K562 (cell line): ENCODE data around the gene ILKAP. TPM values are rescaled to one million over a fixed set of nuclear protein-coding genes. Genes with fewer than 3 reads are reported as not detected.

Source experiments
- CHD4 ChIP-seq: fragments of 200-600 bp; sonication (generic); IDR thresholded peaks from 3 replicates; pipeline ENCODE4 v1.6.1; 2012; ENCODE audit warnings: low read depth, mild to moderate bottlenecking, mixed read lengths, low read length, inconsistent platforms; ENCODE audit not compliant: insufficient read depth, insufficient replicate concordance, poor library complexity, severe bottlenecking
- HDAC6 ChIP-seq: IDR thresholded peaks from 2 replicates; pipeline ENCODE4 v1.6.1; 2012; ENCODE audit warnings: low read depth, mild to moderate bottlenecking, control low read depth, inconsistent platforms, low read length, moderate library complexity
- HEY1 ChIP-seq: fragments of 250-450 bp; sonication (Bioruptor Pico); IDR thresholded peaks from 2 replicates; pipeline ENCODE4 v1.5.0; 2020; ENCODE audit warnings: mild to moderate bottlenecking, moderate library complexity, borderline replicate concordance
- HNRNPK ChIP-seq: fragments of 200-400 bp; formaldehyde crosslinking; IDR thresholded peaks from one replicate; pipeline ENCODE4 v1.6.1; 2018; ENCODE audit warnings: mild to moderate bottlenecking, low read depth, low read length; ENCODE audit not compliant: poor library complexity, severe bottlenecking
- MCM3 ChIP-seq: fragments of 450-650 bp; IDR thresholded peaks from 2 replicates; pipeline ENCODE4 v1.6.1; 2016
- NCOA1 ChIP-seq: fragments of 450-650 bp; IDR thresholded peaks from 2 replicates; pipeline ENCODE4 v1.6.1; 2016; ENCODE audit warnings: low read depth
- NCOA2 ChIP-seq, 2 experiments: fragments of 450-650 bp; IDR thresholded peaks; 2 replicates each; pipeline ENCODE4 v1.6.1; 2018; ENCODE audit warnings: mild to moderate bottlenecking in 2 of 2, moderate library complexity in 1 of 2; ENCODE audit not compliant: partially characterized antibody in 2 of 2
- NFATC3 ChIP-seq: fragments of 450-650 bp; IDR thresholded peaks from 2 replicates; pipeline ENCODE4 v1.6.1; 2017; ENCODE audit warnings: mild to moderate bottlenecking
- RBM15 ChIP-seq: fragments of 200-400 bp; formaldehyde crosslinking; IDR thresholded peaks from 2 replicates; pipeline ENCODE4 v1.6.1; 2018; ENCODE audit warnings: mild to moderate bottlenecking, low read length, moderate library complexity; ENCODE audit not compliant: insufficient read depth
- ZNF232 ChIP-seq: sonication (generic); formaldehyde crosslinking; IDR thresholded peaks from 2 replicates; pipeline ENCODE4 v1.8.0; 2022; ENCODE audit warnings: mild to moderate bottlenecking, missing genetic modification reagents
- polyA plus RNA-seq, 8 experiments: library from polyadenylated mRNA; depleted of rRNA in 4 of 8; stranded (reverse) in 5 of 8; unstranded in 3 of 8; fragments of >200 nt; fragmentation: Nextera tagmentation in 2 of 8; fragmentation: Illumina TruSeq in 1 of 8; extraction: Ambion mirVana in 2 of 8; extraction: Trizol in 1 of 8; gene quantifications; 2 replicates each; pipeline versions ENCODE4 v1.2.1 to v1.2.3, GENCODE V29; 2011 to 2014; ENCODE audit warnings: inconsistent platforms in 1 of 8, missing spikeins in 1 of 8
- total RNA-seq, 7 experiments: library from RNA; depleted of rRNA in 6 of 7; stranded (reverse); fragments of >200 nt in 6 of 7; fragmentation: Illumina TruSeq in 2 of 7; extraction: Trizol in 2 of 7; gene quantifications; 2 replicates each; pipeline versions ENCODE4 v1.2.1 to v1.2.3, GENCODE V29; 2011 to 2021; ENCODE audit warnings: low replicate concordance in 1 of 7
- TF ChIP-seq, protein P1 (sequence below), 2 experiments: fragments of 450-650 bp in 1 of 2; sonication (generic) in 1 of 2; formaldehyde crosslinking in 1 of 2; IDR thresholded peaks; 2 replicates each; pipeline versions ENCODE4 v1.7.1 to v1.9.0; 2016 to 2022; ENCODE audit warnings: inconsistent platforms in 1 of 2, mild to moderate bottlenecking in 1 of 2, missing genetic modification reagents in 1 of 2
- TF ChIP-seq, protein P2 (sequence below): conservative IDR thresholded peaks from 2 replicates; pipeline ENCODE4 v1.6.1; 2011; ENCODE audit warnings: low read depth, mild to moderate bottlenecking, low read length; ENCODE audit not compliant: control insufficient read depth

The ILKAP gene
- total and polyA plus RNA-seq, 9 of the 15 experiments (the other 6 are each of a cell fraction or from before 2014, with no cell fraction given), result 3.1 to 43.9 (median 20.7) TPM

DNA sequence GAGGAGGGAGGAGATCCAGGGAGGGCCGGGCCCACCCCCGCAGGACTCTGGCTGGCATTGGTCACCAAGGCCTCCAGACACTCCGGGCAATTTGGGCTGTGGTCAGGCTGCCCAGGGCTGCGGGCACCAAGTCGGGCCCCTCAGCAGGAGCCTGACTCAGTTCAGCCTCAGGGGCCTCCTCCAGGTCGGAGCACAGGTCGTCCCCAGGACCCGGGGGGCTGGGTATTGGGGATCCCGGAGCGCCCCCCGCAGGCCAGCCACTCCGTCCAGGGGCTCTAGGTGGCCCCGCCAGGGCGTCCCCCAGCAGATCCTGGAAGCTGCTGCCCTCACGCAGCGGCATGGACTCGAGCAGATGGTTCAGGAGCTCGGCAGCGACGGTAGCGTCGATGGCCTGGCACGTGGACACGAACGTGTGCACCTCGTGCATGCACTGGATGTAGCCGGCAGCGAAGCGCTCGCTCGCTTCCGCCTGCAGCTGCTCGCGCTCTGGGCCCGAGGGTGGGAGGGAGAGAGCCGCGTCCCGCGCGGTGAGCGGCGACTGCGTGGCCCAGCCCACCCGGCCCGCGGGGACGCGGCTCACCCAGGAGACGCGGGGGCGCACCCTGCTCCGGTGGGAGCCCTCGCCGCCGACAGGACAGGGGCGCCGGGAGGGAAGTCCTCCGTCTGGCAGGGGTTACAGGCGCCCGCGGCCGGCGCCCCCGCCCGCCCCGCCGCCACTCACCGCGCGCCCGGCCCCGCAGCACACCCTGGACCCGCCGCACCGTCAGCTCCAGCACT, 35.5 kb upstream of the ILKAP start (continued):
- TF ChIP-seq RBM15 (no peak), ZNF232 (CRISPR knock-in tag) (peak; percentile 98), MCM3 (no peak), CHD4 (no peak), HEY1 (CRISPR knock-in tag) (no peak), NFATC3 (no peak), NCOA2 (IDR thresholded peaks at IDR 0.05; ENCODE audit: partially characterized antibody in 2 of 2) (no peak), HDAC6 (no peak), HNRNPK (no peak), NCOA1 (no peak)
- TF ChIP-seq, protein P1, sequence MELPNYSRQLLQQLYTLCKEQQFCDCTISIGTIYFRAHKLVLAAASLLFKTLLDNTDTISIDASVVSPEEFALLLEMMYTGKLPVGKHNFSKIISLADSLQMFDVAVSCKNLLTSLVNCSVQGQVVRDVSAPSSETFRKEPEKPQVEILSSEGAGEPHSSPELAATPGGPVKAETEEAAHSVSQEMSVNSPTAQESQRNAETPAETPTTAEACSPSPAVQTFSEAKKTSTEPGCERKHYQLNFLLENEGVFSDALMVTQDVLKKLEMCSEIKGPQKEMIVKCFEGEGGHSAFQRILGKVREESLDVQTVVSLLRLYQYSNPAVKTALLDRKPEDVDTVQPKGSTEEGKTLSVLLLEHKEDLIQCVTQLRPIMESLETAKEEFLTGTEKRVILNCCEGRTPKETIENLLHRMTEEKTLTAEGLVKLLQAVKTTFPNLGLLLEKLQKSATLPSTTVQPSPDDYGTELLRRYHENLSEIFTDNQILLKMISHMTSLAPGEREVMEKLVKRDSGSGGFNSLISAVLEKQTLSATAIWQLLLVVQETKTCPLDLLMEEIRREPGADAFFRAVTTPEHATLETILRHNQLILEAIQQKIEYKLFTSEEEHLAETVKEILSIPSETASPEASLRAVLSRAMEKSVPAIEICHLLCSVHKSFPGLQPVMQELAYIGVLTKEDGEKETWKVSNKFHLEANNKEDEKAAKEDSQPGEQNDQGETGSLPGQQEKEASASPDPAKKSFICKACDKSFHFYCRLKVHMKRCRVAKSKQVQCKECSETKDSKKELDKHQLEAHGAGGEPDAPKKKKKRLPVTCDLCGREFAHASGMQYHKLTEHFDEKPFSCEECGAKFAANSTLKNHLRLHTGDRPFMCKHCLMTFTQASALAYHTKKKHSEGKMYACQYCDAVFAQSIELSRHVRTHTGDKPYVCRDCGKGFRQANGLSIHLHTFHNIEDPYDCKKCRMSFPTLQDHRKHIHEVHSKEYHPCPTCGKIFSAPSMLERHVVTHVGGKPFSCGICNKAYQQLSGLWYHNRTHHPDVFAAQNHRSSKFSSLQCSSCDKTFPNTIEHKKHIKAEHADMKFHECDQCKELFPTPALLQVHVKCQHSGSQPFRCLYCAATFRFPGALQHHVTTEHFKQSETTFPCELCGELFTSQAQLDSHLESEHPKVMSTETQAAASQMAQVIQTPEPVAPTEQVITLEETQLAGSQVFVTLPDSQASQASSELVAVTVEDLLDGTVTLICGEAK (IDR thresholded peaks at IDR 0.05), result no peak; the same call in 1 of the 2 replicates
- TF ChIP-seq, protein P1 (CRISPR knock-in tag; IDR thresholded peaks at IDR 0.05), result peak; percentile 79
- TF ChIP-seq, protein P2, sequence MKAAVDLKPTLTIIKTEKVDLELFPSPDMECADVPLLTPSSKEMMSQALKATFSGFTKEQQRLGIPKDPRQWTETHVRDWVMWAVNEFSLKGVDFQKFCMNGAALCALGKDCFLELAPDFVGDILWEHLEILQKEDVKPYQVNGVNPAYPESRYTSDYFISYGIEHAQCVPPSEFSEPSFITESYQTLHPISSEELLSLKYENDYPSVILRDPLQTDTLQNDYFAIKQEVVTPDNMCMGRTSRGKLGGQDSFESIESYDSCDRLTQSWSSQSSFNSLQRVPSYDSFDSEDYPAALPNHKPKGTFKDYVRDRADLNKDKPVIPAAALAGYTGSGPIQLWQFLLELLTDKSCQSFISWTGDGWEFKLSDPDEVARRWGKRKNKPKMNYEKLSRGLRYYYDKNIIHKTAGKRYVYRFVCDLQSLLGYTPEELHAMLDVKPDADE, result no peak; the same call in 1 of the 2 replicates
